Sigmoid colon (tissue), 7 donors: ENCODE results near the gene EIF4H. TPM values are rescaled to one million over a fixed set of nuclear protein-coding genes. Genes with fewer than 3 reads are reported as not detected.

Experiments
- DNase-seq: peaks from one replicate; pipeline ENCODE4 v3.0.0-alpha.2; 2019
- H3K27ac ChIP-seq, 4 donors: fragments of 200-600 bp; sonication (generic); one replicate each; pipeline ENCODE4 v1.5.1; 2016 to 2019; ENCODE audit warnings: mild to moderate bottlenecking in 1 of 4
- H3K27me3 ChIP-seq, 3 donors: fragments of 200-600 bp; sonication (generic); one replicate each; pipeline ENCODE4 v1.5.1; 2019; ENCODE audit warnings: mild to moderate bottlenecking in 1 of 3
- H3K36me3 ChIP-seq, 4 donors: fragments of 200-600 bp; sonication (generic); one replicate each; pipeline ENCODE4 v1.5.1; 2016 to 2019
- H3K4me1 ChIP-seq, 4 donors: fragments of 200-600 bp; sonication (generic); one replicate each; pipeline ENCODE4 v1.5.1; 2017 to 2019
- H3K4me3 ChIP-seq, 4 donors: fragments of 200-600 bp; sonication (generic); one replicate each; pipeline ENCODE4 v1.5.1; 2017 to 2019; ENCODE audit warnings: mild to moderate bottlenecking in 2 of 4, moderate library complexity in 1 of 4
- H3K9me3 ChIP-seq, 4 donors: fragments of 200-600 bp in 3 of 4; sonication (generic) in 3 of 4; one replicate each; pipeline versions ENCODE4 v1.5.1 to v1.6.1; 2013 to 2019
- EP300 ChIP-seq, 4 donors: sonication (generic); formaldehyde crosslinking; IDR thresholded peaks; one replicate each; pipeline ENCODE4 v1.6.1; 2017; ENCODE audit warnings: antibody characterized with exemption in 4 of 4
- POLR2A ChIP-seq, 2 donors: fragments of 450-650 bp; IDR thresholded peaks; one replicate each; pipeline ENCODE4 v1.6.1; 2016; ENCODE audit warnings: antibody characterized with exemption in 2 of 2, mild to moderate bottlenecking in 2 of 2, moderate library complexity in 2 of 2
- POLR2AphosphoS5 ChIP-seq, 4 donors: sonication (generic); formaldehyde crosslinking; IDR thresholded peaks; one replicate each; pipeline ENCODE4 v1.6.1; 2017; ENCODE audit warnings: antibody characterized with exemption in 4 of 4
- WGBS, 2 donors: extraction: QIAGEN DNeasy Blood & Tissue Kit; methylation state at CpG; one replicate each; pipeline ENCODE4 v1.1.7; 2013; 5-methylcytosine and 5-hydroxymethylcytosine counted together
- intact Hi-C: fragments of 100-400 bp; cut with DNase I; formaldehyde crosslinking; loops from one replicate; pipeline ENCODE4 v1.15.1; 2023
- polyA plus RNA-seq, 3 donors: library from polyadenylated mRNA; stranded (reverse); fragments of 200-250 nt; gene quantifications; one replicate each; pipeline ENCODE4 v1.2.3, GENCODE V29; 2013
- total RNA-seq, 4 donors: library from RNA; depleted of rRNA; stranded (reverse); fragments of >200 nt; gene quantifications; one replicate each; pipeline ENCODE4 v1.1.0, GENCODE V29; 2016
- TF ChIP-seq, protein P1 (sequence below), 4 experiments: fragments of 450-650 bp in 3 of 4; fragments of 200-600 bp in 1 of 4; IDR thresholded peaks; one replicate each; pipeline ENCODE4 v1.5.1; 2016 to 2019; ENCODE audit warnings: antibody characterized with exemption in 4 of 4, mild to moderate bottlenecking in 3 of 4, moderate library complexity in 2 of 4
- donor health status: healthy with polysubstance abuse.
- donor health status: Bipolar disorder and iron deficiency.
- donor health status: healthy.

Gene EIF4H
- total and polyA plus RNA-seq, 7 donors = 196 to 274 (median 224) TPM

GRCh38 chr7:74219416-74219815 is 45.3 kb downstream of the EIF4H start:
- WGBS, 2 donors = 87 to 88% methylated on average over 11 of the region's 11 CpGs
- intact Hi-C loops = no loop called here
- no peak for DNase-seq

GRCh38 chr7:74220229-74220628 is 46.1 kb downstream of the EIF4H start:
- no peaks in the 10 kb centered on the region for H3K36me3 ChIP-seq
- TF ChIP-seq POLR2AphosphoS5 (IDR thresholded peaks at IDR 0.05) = no peak
- no peak for TF ChIP-seq POLR2A (IDR thresholded peaks at IDR 0.05)
- TF ChIP-seq EP300 (IDR thresholded peaks at IDR 0.05) = no peak
- TF ChIP-seq, protein P1, sequence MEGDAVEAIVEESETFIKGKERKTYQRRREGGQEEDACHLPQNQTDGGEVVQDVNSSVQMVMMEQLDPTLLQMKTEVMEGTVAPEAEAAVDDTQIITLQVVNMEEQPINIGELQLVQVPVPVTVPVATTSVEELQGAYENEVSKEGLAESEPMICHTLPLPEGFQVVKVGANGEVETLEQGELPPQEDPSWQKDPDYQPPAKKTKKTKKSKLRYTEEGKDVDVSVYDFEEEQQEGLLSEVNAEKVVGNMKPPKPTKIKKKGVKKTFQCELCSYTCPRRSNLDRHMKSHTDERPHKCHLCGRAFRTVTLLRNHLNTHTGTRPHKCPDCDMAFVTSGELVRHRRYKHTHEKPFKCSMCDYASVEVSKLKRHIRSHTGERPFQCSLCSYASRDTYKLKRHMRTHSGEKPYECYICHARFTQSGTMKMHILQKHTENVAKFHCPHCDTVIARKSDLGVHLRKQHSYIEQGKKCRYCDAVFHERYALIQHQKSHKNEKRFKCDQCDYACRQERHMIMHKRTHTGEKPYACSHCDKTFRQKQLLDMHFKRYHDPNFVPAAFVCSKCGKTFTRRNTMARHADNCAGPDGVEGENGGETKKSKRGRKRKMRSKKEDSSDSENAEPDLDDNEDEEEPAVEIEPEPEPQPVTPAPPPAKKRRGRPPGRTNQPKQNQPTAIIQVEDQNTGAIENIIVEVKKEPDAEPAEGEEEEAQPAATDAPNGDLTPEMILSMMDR (IDR thresholded peaks at IDR 0.05) = no peak
- no peaks in the 10 kb centered on the region for H3K4me1 ChIP-seq
- no peaks in the 10 kb centered on the region for H3K9me3 ChIP-seq
- intact Hi-C loops = no loop called here
- DNase-seq = no peak
- no peak overlapping the region for H3K27ac ChIP-seq
- WGBS, 2 donors = 69 to 71% methylated on average over 9 of the region's 9 CpGs
- no peak overlapping the region for H3K4me3 ChIP-seq
- no peaks in the 10 kb centered on the region for H3K27me3 ChIP-seq

More at GRCh38 chr7:74219416-74219815, 45.3 kb downstream of the EIF4H start:
- Histone ChIP-seq H3K36me3 (no peaks in the 10 kb centered on the region), H3K9me3 (no peaks in the 10 kb centered on the region), H3K27me3 (no peaks in the 10 kb centered on the region), H3K27ac (no peak overlapping the region), H3K4me3 (no peak overlapping the region), H3K4me1 (no peaks in the 10 kb centered on the region)
- TF ChIP-seq, protein P1 (IDR thresholded peaks at IDR 0.05) = no peak

DNA sequence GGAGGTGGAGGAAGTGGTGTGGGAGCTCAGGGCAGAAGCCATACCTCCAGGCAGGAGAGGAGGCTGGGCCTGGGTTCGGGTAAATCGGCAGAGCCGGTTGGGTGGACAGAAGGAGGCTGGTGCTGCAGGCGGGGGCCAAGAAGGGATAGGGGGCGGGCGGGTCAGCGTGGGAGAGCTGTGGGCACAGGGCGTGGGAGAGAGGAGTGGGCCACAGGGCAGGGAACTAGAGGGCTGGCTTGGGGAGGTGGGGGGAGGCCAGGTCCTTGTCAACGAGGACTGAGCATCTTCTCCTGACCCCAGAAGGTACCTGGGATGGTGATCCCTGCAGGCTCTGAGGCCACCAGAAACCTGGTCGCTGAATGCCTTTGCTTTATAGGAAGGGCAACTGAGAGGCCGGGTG is 47.6 kb downstream of the EIF4H start:
- Histone ChIP-seq H3K27ac (no peak overlapping the region), H3K9me3 (no peaks in the 10 kb centered on the region), H3K4me1 (no peaks in the 10 kb centered on the region), H3K27me3 (no peaks in the 10 kb centered on the region), H3K4me3 (no peak overlapping the region), H3K36me3 (no peaks in the 10 kb centered on the region)
- intact Hi-C loops = no loop called here
- TF ChIP-seq EP300 (IDR thresholded peaks at IDR 0.05) = no peak
- no peak for TF ChIP-seq POLR2AphosphoS5 (IDR thresholded peaks at IDR 0.05)
- no peak for TF ChIP-seq POLR2A (IDR thresholded peaks at IDR 0.05)
- TF ChIP-seq, protein P1 (IDR thresholded peaks at IDR 0.05) = no peak
- no peak for DNase-seq
- 90% methylated on average over 11 of the region's 11 CpGs for WGBS, 2 donors

DNA sequence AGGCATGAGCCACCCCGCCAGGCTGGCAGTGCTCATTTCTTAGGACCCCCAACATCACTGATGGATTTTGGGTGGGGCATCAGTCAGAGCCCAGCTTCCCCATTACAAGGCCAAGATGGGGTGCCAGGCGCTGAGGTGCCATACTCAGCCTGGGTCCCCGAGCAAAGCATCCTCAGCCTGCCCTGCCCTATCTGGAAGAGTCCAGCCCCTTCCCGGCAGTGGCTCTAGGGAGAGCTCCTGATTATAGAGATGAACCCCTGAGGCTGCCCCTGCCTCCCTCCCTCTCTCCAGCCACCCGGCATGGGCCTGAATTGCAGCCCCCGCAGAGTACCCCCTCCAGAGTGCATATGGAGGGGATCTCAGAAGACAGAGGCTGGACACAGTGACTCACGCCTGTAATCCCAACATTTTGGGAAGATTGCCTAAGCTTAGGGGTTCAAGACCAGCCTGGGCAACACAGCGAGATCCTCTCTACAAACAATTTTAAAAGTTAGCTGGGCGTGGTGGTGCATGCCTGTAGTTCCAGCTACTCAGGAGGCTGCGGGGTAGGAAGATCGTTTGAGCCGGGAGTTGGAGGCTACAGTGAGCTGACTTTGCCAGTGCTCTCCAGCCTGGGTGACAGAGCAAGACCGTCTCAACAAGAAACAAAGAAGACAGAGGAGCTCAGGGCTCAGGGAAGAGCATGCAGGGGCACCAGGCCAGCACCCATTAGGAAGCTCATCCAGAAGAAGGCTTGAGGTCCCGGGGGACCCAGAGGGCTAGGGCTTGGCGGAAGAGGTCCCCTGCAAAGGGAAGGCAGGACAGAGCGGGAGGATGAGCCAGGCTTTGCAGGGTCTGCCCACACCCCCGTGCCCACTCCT is 48.9 kb downstream of the EIF4H start:
- DNase-seq = no peak
- H3K27ac ChIP-seq = no peak overlapping the region
- H3K27me3 ChIP-seq = no peaks in the 10 kb centered on the region
- H3K9me3 ChIP-seq = no peaks in the 10 kb centered on the region
- WGBS, 2 donors = 81 to 85% methylated on average over 17 of the region's 17 CpGs
- H3K36me3 ChIP-seq = no peaks in the 10 kb centered on the region
- H3K4me1 ChIP-seq = no peaks in the 10 kb centered on the region
- intact Hi-C loops = no loop called here
- TF ChIP-seq, protein P1 (IDR thresholded peaks at IDR 0.05) = no peak
- no peak for TF ChIP-seq POLR2A (IDR thresholded peaks at IDR 0.05)
- TF ChIP-seq EP300 (IDR thresholded peaks at IDR 0.05) = no peak
- TF ChIP-seq POLR2AphosphoS5 (IDR thresholded peaks at IDR 0.05) = no peak
- H3K4me3 ChIP-seq = no peak overlapping the region
